Measurements from ENCODE around the gene DIP2B. TPM values are rescaled to one million over a fixed set of nuclear protein-coding genes. Genes with fewer than 3 reads are reported as not detected.

The DIP2B gene
- total RNA-seq, 2 experiments from 2014 or later, result 17.0 to 24.1 TPM

DNA sequence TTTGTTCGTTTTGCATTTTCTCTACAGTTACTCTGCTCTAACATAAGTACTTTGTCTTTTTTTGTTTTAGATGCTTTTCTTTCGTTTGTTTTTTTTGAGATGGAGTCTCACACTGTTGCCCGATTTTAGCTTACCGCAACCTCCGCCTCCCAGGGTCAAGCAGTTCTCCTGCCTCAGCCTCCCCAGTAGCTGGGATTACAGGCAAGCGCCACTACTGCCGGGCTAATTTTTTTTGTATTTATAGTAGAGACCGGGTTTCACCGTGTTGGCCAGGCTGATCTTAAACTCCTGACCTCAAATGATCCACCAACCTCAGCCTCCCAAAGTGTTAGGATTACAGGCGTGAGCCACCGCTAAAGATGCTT, 2.7 kb downstream of the DIP2B start:
- H3K27ac ChIP-seq (ENCODE audit: low read depth, low read length, poor library complexity, severe bottlenecking), result no peak overlapping the region
- intact Hi-C loops (cut with micrococcal nuclease; ENCODE audit: unreplicated experiment), result no loop called here
- 0 out of 2 replicates have a peak overlapping the region, but pooled peaks have one; percentile 80 for H3K4me2 ChIP-seq (ENCODE audit: low read length)
- H3K4me1 ChIP-seq (ENCODE audit: insufficient read depth, low read length, poor library complexity, severe bottlenecking), result peaks cover 11% of the 10 kb centered on the region
- no peak overlapping the region for H3K4me3 ChIP-seq (ENCODE audit: low read depth, low read length, poor library complexity, severe bottlenecking)
- BruUV-seq (replicated peaks), result no TSS peak
- ChIA-PET CTCF (ENCODE audit: unreplicated experiment) (no interaction called here), POLR2A (interaction anchor here (0.8 to 1.5 kb wide), 4 partner anchors 11 to 131 kb away, joined by 3 to 5 read pairs (median 4); no protein-coding TSS in a partner anchor)
- DNase-seq (ENCODE audit: low spot score), result no peak
- no peaks in the 10 kb centered on the region for H3K9me3 ChIP-seq (ENCODE audit: low read length)
- H3K36me3 ChIP-seq (ENCODE audit: insufficient read depth, low read length), result no peaks in the 10 kb centered on the region
- H2AFZ ChIP-seq (ENCODE audit: low read length), result no peak overlapping the region
- peaks cover 14% of the 10 kb centered on the region for H4K20me1 ChIP-seq (ENCODE audit: insufficient read depth, low read length)
- TF ChIP-seq, protein P1, sequence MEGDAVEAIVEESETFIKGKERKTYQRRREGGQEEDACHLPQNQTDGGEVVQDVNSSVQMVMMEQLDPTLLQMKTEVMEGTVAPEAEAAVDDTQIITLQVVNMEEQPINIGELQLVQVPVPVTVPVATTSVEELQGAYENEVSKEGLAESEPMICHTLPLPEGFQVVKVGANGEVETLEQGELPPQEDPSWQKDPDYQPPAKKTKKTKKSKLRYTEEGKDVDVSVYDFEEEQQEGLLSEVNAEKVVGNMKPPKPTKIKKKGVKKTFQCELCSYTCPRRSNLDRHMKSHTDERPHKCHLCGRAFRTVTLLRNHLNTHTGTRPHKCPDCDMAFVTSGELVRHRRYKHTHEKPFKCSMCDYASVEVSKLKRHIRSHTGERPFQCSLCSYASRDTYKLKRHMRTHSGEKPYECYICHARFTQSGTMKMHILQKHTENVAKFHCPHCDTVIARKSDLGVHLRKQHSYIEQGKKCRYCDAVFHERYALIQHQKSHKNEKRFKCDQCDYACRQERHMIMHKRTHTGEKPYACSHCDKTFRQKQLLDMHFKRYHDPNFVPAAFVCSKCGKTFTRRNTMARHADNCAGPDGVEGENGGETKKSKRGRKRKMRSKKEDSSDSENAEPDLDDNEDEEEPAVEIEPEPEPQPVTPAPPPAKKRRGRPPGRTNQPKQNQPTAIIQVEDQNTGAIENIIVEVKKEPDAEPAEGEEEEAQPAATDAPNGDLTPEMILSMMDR (conservative IDR thresholded peaks at IDR 0.05; ENCODE audit: low read length), result no peak
- TF ChIP-seq EZH2phosphoT487 (IDR thresholded peaks at IDR 0.05; ENCODE audit: borderline replicate concordance, low read depth, low read length), result no peak
- H3K9me2 ChIP-seq (ENCODE audit: insufficient read depth, low read length), result no peaks in the 10 kb centered on the region
- H3K79me2 ChIP-seq (ENCODE audit: insufficient read depth, low read depth, low read length), result peaks cover 34% of the 10 kb centered on the region; the same call in 1 of the 2 replicates

DNA sequence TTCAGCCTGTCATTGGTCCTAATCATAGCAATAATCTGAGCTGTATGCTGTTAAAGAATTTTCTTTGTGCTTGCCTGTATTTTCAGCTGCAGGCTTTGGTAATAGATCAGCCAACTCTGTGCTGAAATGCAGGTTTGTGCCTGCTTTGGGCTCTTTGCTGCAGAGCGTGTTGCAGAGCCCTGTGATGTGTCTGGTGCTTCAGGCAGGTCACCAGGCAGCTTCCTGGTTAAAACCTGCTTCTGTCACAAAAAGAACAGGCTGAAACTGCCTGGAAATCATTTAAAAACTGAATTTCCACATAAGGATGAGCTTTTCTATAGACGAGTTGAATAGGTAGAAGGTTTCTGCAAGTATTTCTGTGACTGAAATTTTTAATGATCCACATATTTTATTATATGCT, 3.1 kb downstream of the DIP2B start:
- TF ChIP-seq, protein P1 (conservative IDR thresholded peaks at IDR 0.05; ENCODE audit: low read length), result no peak
- no peak for TF ChIP-seq EZH2phosphoT487 (IDR thresholded peaks at IDR 0.05; ENCODE audit: borderline replicate concordance, low read depth, low read length)
- no peak overlapping the region for H3K4me3 ChIP-seq (ENCODE audit: low read depth, low read length, poor library complexity, severe bottlenecking)
- H2AFZ ChIP-seq (ENCODE audit: low read length), result no peak overlapping the region
- H4K20me1 ChIP-seq (ENCODE audit: insufficient read depth, low read length), result peaks cover 14% of the 10 kb centered on the region
- H3K4me1 ChIP-seq (ENCODE audit: insufficient read depth, low read length, poor library complexity, severe bottlenecking), result peaks cover 11% of the 10 kb centered on the region
- no peaks in the 10 kb centered on the region for H3K9me3 ChIP-seq (ENCODE audit: low read length)
- H3K9me2 ChIP-seq (ENCODE audit: insufficient read depth, low read length), result no peaks in the 10 kb centered on the region
- CTCF ChIA-PET (ENCODE audit: unreplicated experiment), result no interaction called here
- no peak overlapping the region for H3K4me2 ChIP-seq (ENCODE audit: low read length)
- intact Hi-C loops (cut with micrococcal nuclease; ENCODE audit: unreplicated experiment), result no loop called here
- POLR2A ChIA-PET, result interaction anchor here (0.7 to 1.5 kb wide), 6 partner anchors 10 to 480 kb away, joined by 3 to 5 read pairs (median 4); no protein-coding TSS in a partner anchor
- no peak overlapping the region for H3K27ac ChIP-seq (ENCODE audit: low read depth, low read length, poor library complexity, severe bottlenecking)
- no peaks in the 10 kb centered on the region for H3K36me3 ChIP-seq (ENCODE audit: insufficient read depth, low read length)
- DNase-seq (ENCODE audit: low spot score), result no peak
- BruUV-seq (replicated peaks), result no TSS peak
- H3K79me2 ChIP-seq (ENCODE audit: insufficient read depth, low read depth, low read length), result peaks cover 36% of the 10 kb centered on the region; the same call in 1 of the 2 replicates

DNA sequence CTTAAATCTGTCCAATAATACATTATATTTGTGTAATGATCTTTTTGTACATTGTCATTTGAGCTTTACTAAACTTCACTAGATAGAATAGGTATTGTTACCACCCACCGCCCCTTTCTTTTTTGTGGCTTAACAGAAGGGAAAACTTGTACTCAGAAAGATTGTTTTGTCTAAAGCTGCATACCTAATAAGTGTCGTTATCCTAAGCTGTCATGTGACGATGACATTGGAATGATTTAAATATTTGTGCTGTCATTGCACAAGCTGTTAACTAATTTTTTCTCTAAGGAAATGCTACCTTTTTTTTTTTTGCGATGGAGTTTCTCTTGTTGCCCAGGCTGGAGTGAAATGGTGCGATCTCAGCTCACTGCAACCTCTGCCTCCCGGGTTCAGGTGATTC, 3.6 kb downstream of the DIP2B start:
- TF ChIP-seq EZH2phosphoT487 (IDR thresholded peaks at IDR 0.05; ENCODE audit: borderline replicate concordance, low read depth, low read length), result no peak
- TF ChIP-seq, protein P1 (conservative IDR thresholded peaks at IDR 0.05; ENCODE audit: low read length), result no peak
- ChIA-PET POLR2A (interaction anchor here (0.7 to 1.5 kb wide), 7 partner anchors 10 to 480 kb away, joined by 3 to 5 read pairs (median 3); no protein-coding TSS in a partner anchor), CTCF (ENCODE audit: unreplicated experiment) (no interaction called here)
- no peak overlapping the region for H3K27ac ChIP-seq (ENCODE audit: low read depth, low read length, poor library complexity, severe bottlenecking)
- intact Hi-C loops (cut with micrococcal nuclease; ENCODE audit: unreplicated experiment), result no loop called here
- no peak overlapping the region for H3K4me2 ChIP-seq (ENCODE audit: low read length)
- no peak for DNase-seq (ENCODE audit: low spot score)
- H3K9me2 ChIP-seq (ENCODE audit: insufficient read depth, low read length), result no peaks in the 10 kb centered on the region
- H3K4me3 ChIP-seq (ENCODE audit: low read depth, low read length, poor library complexity, severe bottlenecking), result no peak overlapping the region
- no peaks in the 10 kb centered on the region for H3K9me3 ChIP-seq (ENCODE audit: low read length)
- H4K20me1 ChIP-seq (ENCODE audit: insufficient read depth, low read length), result peaks cover 14% of the 10 kb centered on the region
- H3K4me1 ChIP-seq (ENCODE audit: insufficient read depth, low read length, poor library complexity, severe bottlenecking), result peaks cover 11% of the 10 kb centered on the region
- H2AFZ ChIP-seq (ENCODE audit: low read length), result no peak overlapping the region
- peaks cover 38% of the 10 kb centered on the region; the same call in 1 of the 2 replicates for H3K79me2 ChIP-seq (ENCODE audit: insufficient read depth, low read depth, low read length)
- H3K36me3 ChIP-seq (ENCODE audit: insufficient read depth, low read length), result no peaks in the 10 kb centered on the region
- BruUV-seq (replicated peaks), result no TSS peak
